HG03571 (cell line): ENCODE results near the gene GXYLT2.

Source experiments
- ATAC-seq: cut with Tn5 transposase; IDR thresholded peaks from one replicate; pipeline ENCODE4 v1.9.1; 2021; ENCODE audit not compliant: unreplicated experiment

GXYLT2 gene

DNA sequence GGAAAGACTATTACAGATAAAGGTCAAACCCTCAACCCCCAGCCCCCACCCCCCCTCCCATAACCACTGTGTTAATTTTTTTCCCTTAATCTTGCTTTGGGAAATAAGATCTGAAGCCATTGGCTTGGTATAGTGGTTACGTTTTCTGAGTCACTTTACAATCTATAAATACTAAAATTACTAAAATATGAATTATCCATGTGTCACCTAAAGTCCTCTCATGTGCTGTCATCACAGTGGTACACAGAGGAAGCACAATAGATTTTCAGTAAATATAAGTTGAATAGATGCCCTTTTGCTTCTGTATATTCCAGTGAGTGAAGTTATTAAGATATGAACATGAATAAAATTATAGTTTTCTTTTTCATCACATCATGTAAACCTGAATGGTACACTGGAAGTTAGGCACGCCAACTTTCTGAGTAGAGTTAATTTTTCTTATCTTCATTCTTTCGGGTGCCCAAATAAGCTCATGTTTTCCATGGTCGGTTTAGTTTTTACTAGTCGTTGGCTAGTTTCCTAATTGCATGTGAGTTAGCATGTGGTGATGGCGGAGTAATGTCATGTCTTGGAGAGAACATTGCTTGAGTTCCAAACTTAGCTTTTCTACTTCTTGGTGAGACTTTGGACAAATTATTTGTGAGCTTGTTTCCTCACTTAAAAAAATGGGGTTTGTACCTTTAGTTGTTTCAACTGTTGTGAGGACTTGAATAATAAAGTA lies 120.3 kb downstream of the GXYLT2 start:
- no peak for ATAC-seq

DNA sequence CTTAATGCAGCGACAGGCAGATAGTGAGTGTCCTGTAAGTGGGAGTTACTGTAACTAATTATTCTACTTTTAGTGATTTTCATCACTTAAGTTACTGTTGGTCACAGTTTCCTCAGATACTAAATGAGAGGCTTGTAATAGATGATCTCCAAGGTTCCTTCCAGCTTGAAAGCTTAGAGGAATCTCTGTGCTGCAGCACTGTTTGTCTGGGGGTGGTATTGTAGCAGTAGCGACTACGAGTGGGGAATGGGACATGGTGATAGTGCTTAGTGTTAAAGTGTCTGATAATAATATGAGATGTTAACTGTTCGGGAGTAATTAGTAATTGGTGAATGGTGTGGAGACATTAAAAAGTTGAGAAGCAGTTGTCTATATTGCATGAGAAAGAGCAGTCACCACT lies 121.2 kb downstream of the GXYLT2 start:
- no peak for ATAC-seq

DNA sequence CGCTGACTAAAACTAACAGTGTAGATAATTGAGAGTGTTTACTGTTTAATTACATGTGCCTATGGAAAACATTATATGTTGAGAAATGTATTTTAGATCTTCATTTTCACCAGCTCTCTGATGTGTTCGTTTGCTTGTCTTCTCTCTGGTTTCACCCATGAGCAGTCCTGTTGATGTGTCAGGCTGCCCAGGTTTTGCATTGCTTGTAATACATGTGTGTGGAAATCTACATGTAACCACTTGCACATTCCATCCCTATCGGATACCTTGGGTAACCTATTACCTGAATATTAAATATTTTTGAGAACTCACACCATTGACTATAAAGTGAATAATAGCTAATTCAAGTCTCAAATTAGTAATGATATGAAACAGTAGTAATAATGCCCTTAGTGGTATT lies 121.9 kb downstream of the GXYLT2 start:
- ATAC-seq, result no peak

DNA sequence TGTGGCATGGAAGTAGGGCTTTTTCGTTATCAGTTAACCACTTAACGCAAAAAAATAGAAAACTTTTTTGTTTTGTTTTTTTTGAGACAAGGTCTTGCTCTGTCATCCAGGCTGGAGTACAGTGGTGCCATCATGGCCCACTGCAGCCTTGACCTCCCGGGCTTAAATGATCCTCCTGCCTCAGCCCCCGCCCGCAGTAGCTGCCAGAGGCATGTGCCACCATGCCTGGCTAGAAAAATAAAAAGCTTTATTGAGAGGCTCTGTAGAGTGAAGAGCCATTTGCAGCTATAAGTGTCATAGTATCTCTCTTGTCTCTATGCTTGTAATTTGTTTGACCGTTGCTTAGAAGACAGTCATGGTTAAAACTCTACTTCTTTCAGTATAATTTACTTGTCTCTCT lies 122.3 kb downstream of the GXYLT2 start:
- no peak for ATAC-seq

DNA sequence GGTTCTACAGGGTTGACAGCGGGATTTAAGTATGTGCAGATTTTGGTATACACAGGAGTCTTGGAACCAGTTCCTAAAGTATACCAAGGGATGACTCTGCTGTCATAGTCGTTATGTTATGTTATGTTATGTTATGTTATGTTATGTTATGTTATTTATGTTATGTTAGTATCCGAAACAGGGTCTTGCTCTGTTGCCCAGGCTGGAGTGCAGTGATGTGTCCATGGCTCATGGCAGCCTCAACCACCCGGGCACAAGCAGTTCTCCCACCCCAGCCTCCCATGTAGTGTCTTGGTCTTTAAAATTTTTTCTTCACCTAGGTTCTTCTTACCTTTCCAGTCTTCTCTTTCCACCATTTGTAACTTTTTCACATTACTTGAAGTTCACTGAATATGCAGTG lies 130.5 kb downstream of the GXYLT2 start:
- ATAC-seq, result no peak

DNA sequence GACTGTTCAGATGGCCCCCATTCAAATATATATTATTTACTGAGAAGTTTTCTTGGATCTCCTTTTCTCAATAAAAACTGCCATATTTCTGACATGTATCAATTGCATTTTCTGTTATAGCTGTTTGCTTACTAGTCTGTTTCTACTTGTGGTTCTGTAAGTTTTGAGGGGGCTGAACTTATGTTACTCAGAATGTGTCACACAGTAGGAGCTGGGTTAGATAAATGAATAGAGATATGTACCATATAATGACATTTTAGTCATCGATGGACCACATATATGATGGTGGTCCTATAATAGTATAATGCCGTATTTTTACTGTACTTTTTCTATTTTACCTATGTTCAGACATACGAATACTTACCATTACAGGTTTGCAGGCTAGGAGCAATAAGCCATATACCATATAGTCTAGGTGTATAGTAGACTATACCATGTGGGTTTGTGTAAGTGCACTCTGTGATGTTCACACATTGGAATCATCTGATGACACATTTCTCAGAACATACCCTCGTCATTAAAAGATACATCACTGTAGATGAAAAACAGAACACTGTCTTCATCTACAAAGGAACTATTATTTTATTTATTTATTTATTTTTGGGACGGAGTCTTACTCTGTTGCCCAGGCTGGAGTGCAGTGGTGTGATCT lies 131.1 kb downstream of the GXYLT2 start:
- no peak for ATAC-seq

DNA sequence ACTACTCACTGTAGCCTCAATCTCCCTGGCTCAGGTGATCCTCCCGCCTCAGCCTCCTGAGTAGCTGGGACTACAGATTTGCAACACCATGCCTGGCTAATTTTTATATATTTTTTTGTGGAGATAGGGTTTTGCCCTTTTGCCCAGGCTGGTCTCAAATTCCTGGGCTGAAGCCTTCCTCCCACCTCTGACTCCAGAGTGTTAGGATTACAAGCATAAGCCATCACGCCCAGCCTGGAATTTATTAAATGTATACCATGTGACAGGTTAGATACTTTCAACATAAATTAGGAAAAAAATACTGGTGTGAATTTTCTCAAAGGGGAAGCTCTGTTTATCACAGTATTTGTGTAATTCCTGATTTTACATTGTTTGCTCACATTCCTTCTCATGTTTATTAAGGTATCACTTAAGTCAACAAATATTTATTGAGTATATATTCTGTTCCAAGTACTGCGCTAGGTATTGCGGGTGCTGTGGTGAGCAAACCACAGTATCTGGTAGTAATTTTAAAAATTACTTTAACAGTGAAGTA lies 133.5 kb downstream of the GXYLT2 start:
- ATAC-seq, result no peak

DNA sequence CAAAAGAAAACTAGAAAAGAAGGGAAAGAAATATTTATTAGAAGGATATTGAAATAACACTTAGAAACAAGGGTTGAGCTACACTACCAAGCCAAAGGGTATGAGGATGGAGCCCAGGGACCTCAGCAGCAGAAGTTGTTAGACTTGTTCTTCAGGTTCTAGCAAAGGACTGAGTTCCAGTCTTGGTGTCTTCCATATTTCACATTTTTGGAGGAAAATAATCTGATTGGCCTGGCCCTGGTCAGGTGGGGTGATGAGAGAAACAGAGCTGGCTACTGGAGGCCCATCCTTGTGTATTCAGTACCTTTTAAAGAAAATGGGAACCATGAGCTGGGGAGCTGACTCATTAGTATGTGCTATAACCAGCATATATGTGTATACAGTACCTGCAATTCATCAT lies 137.0 kb downstream of the GXYLT2 start:
- no peak for ATAC-seq

DNA sequence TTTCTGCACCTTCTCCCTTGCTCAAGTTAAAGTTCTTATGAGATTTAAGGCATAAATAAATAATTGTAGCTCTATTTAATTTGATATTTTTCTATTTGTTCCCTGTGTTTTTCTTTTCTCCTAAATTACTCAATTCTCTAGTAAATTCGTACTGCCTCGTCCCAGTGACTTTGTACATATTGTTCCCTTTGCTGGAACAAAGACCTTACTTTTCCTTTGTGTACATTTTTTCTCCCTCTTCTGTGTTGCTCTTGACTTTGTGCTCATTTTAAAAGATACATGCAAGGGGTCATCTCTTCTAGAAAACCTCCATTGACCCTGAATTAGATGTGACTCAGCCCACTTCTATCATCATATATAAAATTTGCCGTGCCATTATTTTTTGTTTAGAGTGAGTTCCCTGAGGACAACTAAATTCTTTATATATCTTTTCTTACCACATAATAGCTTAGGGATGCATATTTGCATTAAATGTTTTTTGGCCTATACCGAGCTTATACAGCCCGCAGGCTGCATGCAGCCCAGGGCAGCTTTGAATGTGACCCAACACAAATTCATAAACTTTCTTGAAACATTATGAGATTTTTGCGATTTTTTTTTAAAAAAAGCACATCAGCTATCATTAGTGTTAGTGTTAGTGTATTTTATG lies 138.4 kb downstream of the GXYLT2 start:
- no peak for ATAC-seq
